GM12872 (cell line): ENCODE results near the gene FAM25G.

Experiments
- TF ChIP-seq, protein P1 (sequence below): IDR thresholded peaks from 3 replicates; pipeline ENCODE4 v1.5.1; 2011; ENCODE audit warnings: low read depth, mild to moderate bottlenecking, low read length, moderate library complexity; ENCODE audit not compliant: insufficient read depth

The FAM25G gene

DNA sequence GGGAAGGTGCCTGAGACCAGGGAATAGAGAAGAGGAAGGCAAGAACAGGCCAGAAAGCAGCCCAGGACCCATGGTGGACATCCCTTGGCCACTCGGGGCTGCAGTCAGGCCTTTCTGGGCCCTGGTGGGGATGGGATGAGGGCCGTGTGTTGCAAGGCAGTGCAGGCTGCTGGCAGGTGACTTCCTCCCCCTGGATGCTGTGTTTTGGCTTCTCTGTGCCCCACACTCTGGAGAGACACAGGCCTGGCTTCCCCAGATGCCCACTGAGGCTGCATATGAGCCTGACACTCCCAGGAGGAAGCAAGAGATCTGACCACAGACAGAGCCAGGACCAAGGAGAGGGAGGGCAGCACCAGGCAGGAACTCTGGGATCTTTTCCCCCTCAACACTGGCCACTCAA lies 47.5 kb downstream of the FAM25G start:
- TF ChIP-seq, protein P1, sequence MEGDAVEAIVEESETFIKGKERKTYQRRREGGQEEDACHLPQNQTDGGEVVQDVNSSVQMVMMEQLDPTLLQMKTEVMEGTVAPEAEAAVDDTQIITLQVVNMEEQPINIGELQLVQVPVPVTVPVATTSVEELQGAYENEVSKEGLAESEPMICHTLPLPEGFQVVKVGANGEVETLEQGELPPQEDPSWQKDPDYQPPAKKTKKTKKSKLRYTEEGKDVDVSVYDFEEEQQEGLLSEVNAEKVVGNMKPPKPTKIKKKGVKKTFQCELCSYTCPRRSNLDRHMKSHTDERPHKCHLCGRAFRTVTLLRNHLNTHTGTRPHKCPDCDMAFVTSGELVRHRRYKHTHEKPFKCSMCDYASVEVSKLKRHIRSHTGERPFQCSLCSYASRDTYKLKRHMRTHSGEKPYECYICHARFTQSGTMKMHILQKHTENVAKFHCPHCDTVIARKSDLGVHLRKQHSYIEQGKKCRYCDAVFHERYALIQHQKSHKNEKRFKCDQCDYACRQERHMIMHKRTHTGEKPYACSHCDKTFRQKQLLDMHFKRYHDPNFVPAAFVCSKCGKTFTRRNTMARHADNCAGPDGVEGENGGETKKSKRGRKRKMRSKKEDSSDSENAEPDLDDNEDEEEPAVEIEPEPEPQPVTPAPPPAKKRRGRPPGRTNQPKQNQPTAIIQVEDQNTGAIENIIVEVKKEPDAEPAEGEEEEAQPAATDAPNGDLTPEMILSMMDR: no peak

DNA sequence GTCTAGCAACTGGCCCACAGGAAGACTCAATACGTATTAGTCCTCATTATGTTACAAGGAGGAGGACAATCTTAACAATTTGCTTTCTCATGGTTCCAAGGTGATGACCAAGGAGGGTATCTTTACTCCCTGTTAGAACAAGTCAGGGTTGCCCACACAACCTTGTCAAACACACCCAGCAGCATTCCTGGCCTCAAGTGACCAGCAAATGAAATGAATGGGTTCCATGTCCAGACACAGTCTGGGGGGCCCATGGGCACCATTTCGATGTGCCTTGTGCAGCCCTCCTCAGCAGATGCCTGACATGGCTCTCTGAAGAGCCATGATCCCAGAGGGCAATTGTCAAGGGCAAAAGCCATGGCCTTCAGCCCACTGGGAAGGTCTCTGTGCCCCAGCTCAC lies 48.4 kb downstream of the FAM25G start:
- TF ChIP-seq, protein P1: no peak

- TF ChIP-seq, protein P1: no peak
Measured at GRCh38 chr10:47442351-47442750, 49.1 kb downstream of the FAM25G start.

- TF ChIP-seq, protein P1: no peak
Measured at GRCh38 chr10:47441938-47442337, 49.6 kb downstream of the FAM25G start.

DNA sequence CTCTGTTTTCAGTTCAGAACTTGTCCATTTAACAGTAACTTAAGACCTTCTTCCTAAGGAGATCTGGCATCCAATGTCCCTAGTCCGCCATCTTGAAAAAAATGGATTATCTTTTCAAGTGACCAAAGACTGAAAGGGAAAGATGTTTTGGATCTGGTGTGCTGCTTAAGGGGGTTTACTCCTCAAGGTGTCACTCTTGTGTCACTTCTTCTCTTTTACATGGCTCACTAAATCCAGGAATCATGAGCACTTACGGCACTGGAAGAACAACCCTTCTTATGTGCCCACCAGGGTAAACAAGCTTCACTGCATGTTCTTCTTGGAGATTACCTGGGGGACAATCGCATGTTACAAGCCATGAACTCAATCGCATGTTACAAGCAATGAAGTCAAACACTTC lies 51.3 kb downstream of the FAM25G start:
- TF ChIP-seq, protein P1: no peak

GRCh38 chr10:47438857-47439474 lies 52.5 kb downstream of the FAM25G start:
- TF ChIP-seq, protein P1: peak; percentile 40; the same call in 1 of the 3 replicates
